Mammary epithelial cell (primary cell): ENCODE measurements around the gene KIRREL3.

Source experiments
- CTCF ChIP-seq, 2 donors: IDR thresholded peaks in 1 of 2; conservative IDR thresholded peaks in 1 of 2; 2 replicates each; pipeline ENCODE4 v1.5.1; 2011 to 2012; ENCODE audit warnings: inconsistent platforms in 2 of 2, low read length in 2 of 2, mild to moderate bottlenecking in 2 of 2, control low read depth in 1 of 2, low read depth in 1 of 2; ENCODE audit not compliant: insufficient read depth in 1 of 2; ENCODE audit errors: extremely low read depth in 1 of 2
- EZH2 ChIP-seq: IDR thresholded peaks from 2 replicates; pipeline ENCODE4 v1.6.1; 2012; ENCODE audit warnings: low read length, inconsistent platforms, borderline replicate concordance

GRCh38 chr11:126627421-126627820 is 373.1 kb downstream of the KIRREL3 start:
- TF ChIP-seq CTCF (conservative IDR thresholded peaks at IDR 0.05 in 1 of 2, IDR thresholded peaks at IDR 0.05 in 1 of 2; ENCODE audit: extremely low read depth in 1 of 2, insufficient read depth in 1 of 2, low read depth in 1 of 2, low read length in 2 of 2) (no peak), EZH2 (no peak)
